Measurements from ENCODE around the gene KIF1A. TPM values are rescaled to one million over a fixed set of nuclear protein-coding genes. Genes with fewer than 3 reads are reported as not detected.

The KIF1A gene
- total and polyA plus RNA-seq, 2 of the 8 experiments (the other 6 are each of a cell fraction or from before 2014, with no cell fraction given): 61.3 to 281 TPM

DNA sequence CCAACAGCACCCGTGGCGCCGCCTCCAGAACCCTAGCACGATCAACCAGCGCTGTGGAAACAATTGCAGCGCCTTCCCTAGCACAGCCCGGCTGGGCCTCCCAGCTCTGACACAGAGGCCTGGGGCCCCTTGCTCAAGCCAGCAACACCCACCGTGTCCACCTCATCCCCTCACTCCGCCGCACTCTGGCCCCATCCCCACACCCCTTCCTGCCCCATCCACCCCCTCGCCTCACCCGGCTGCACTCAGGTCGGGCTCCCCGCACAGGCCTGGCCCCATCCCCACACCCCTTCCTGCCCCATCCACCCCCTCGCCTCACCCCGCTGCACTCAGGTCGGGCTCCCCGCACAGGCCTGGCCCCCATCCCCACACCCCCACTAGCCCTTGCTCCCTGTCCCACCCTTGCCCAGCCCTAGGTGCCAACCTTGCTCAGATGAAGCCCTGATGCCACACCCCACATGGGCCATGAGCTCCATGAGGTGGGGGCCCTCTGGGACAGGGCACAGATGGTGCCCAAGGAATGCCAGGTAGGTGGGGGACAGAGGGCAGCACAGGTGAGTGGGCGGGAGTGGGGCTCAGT, 28.7 kb downstream of the KIF1A start (continued):
- TF ChIP-seq, protein P1, sequence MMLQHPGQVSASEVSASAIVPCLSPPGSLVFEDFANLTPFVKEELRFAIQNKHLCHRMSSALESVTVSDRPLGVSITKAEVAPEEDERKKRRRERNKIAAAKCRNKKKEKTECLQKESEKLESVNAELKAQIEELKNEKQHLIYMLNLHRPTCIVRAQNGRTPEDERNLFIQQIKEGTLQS (IDR thresholded peaks at IDR 0.05; ENCODE audit: insufficient read depth, low read depth, low read length): no peak
- TF ChIP-seq CBX8 (IDR thresholded peaks at IDR 0.05; ENCODE audit: borderline replicate concordance, low read depth, low read length) (no peak), SP4 (IDR thresholded peaks at IDR 0.05; ENCODE audit: low read length) (no peak), BRCA1 (IDR thresholded peaks at IDR 0.05; ENCODE audit: low read depth, low read length) (no peak), RXRA (IDR thresholded peaks at IDR 0.05; ENCODE audit: insufficient read depth, low read depth, low read length) (no peak), TEAD4 (IDR thresholded peaks at IDR 0.05; ENCODE audit: low read depth, low read length) (no peak), SP1 (IDR thresholded peaks at IDR 0.05; ENCODE audit: low read depth, low read length) (no peak)
- TF ChIP-seq, protein P2, sequence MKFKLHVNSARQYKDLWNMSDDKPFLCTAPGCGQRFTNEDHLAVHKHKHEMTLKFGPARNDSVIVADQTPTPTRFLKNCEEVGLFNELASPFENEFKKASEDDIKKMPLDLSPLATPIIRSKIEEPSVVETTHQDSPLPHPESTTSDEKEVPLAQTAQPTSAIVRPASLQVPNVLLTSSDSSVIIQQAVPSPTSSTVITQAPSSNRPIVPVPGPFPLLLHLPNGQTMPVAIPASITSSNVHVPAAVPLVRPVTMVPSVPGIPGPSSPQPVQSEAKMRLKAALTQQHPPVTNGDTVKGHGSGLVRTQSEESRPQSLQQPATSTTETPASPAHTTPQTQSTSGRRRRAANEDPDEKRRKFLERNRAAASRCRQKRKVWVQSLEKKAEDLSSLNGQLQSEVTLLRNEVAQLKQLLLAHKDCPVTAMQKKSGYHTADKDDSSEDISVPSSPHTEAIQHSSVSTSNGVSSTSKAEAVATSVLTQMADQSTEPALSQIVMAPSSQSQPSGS (IDR thresholded peaks at IDR 0.05; ENCODE audit: low read length): no peak
